RPMI7951 (cell line): Measurements from ENCODE around the gene AMBP. TPM values are rescaled to one million over a fixed set of nuclear protein-coding genes. Genes with fewer than 3 reads are reported as not detected.

Experiments
- DNase-seq: peaks from one replicate; pipeline ENCODE4 v3.0.0-alpha.2; 2012; ENCODE audit warnings: low read depth
- total RNA-seq: library from RNA; depleted of rRNA; stranded (reverse); fragments of >200 nt; shearing (Covaris generic); gene quantifications from 2 replicates; pipeline ENCODE4 v1.2.3, GENCODE V29; 2014

AMBP gene
- total RNA-seq, 1 experiment from 2014 or later, result 0.48 TPM

DNA sequence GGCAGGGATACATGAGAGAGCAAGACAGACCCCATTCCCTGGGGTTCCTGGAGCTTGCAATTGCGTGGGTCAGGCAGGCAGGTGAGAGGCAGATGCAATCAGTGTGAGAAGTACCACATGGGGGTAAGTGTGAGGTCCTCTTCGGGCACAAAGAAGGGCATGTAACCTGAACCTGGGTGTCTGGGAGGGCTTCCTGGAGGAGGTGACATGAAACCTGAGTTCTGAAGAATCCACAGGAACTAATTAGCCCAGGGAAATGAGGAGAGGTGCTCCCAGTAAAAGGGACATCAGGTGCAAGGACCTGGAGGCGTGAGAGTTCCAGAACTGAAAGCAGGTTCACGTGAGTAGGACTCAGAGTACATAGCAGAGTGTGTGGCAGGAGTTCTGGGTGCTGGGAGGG is 2.5 kb downstream of the AMBP start:
- DNase-seq, result no peak

DNA sequence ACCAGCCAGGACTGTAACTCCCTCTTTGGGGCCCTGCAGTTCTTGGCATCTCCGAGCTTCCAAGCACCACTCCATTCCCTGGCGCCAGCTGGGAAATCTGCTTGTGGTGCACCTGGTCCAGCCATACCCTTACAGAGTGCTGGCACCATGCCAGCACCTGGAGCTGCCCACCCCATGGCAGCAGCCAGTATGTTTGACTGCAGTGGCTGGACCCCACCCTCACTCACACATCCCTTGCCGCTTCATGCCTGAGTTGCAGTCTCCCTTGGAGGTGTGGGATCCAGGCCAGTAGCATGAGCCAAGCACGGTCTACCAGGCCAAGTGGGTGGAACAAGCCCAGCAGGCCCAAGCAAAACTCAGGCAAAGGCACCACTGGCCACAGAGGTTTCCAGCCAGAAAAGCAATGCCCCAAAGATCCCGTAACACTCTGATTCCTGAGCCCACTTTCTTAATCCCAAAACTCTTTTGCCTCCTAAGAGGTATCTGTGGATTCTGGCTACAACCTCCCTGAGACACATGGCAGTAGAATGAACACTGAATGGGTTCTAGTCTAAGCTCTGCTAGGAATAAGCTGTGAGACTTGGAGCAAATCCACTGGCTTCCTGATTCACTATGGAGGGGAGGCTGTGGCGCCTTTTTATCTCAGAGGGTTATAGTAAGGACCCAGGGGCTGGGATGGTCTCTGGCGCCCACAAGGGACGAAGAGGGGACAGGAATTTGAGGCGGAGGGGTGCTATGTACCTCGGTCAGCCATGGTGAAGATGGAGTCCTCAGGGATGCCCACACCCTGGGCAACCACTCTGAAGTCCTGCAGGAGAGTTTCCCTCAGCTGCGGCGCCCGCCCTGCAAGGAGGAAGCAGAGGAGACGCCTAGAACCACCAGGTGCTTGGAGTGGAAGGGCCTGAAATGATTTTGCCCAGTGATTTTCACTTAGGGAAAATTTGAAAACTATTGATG is 5.6 kb downstream of the AMBP start:
- no peak for DNase-seq

DNA sequence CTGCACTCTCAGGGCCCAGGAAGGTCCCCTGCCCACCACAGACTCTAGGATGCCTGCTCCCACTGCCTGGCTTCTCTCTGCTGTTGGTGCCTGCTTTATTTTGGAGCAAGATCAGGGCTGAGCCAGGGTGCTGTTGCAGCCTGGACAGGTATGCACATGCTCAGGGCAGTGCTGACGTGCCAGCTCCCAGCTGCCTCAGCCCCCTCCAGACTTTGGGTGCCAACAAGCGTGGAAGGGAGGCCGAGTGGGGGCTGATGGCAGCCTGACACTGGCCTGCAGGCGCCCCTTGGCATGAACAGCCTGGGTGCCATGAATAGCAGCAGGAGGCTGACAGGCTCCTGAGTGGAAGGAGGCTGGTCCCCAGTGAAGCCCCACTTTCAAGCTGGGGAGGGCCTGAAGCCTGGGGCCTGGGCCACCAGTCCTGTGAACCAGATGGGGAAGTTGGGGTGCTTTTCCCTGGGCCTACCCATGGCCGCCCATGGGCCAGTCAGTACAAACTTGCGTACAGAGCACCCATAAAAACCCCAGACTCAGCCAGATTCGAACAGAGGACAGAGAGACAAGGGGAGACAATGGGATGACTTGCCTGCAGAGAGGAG is 6.8 kb downstream of the AMBP start:
- DNase-seq, result no peak

GRCh38 chr9:114070188-114071103 is 7.7 kb downstream of the AMBP start:
- DNase-seq, result no peak

GRCh38 chr9:114069476-114070187 is 8.5 kb downstream of the AMBP start:
- DNase-seq, result no peak

- no peak for DNase-seq
Observed at GRCh38 chr9:114065304-114065703, 12.8 kb downstream of the AMBP start.

DNA sequence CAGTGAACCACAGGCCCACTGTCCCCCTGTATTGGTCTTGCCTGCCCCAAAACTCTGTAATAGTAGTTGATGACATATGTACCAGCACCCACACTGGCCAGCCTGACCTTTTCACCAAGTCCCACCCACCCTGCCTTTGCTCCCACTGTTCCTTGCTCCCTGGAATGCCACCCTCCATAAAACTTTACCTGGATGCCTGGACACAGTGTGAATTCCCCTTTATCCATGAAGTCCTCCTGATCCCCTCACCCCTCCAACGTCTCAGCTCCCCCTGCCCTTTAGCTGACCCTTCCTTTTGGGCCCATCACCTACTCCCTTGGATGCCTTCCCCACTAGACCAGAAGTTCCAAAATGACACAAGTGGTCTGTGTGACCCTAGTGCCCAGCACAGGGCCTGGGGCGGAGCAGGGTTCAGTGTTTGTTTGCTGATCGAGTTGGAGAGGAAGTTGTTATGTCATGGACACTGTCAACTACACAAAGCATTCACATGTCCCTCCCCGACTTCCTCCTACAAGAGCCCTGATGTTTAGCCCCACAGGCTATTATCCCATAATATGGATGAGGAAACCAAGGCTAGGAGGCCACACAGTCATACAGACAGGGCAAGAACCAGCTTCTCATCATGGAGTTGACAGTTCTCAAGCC is 16.1 kb downstream of the AMBP start:
- no peak for DNase-seq

- no peak for DNase-seq
Observed at GRCh38 chr9:114061292-114061691, 16.8 kb downstream of the AMBP start.

- no peak for DNase-seq
Observed at GRCh38 chr9:114060711-114061110, 17.4 kb downstream of the AMBP start.

GRCh38 chr9:114060070-114060469 is 18.0 kb downstream of the AMBP start:
- DNase-seq, result no peak

GRCh38 chr9:114059047-114059803 is 18.9 kb downstream of the AMBP start:
- no peak for DNase-seq

DNA sequence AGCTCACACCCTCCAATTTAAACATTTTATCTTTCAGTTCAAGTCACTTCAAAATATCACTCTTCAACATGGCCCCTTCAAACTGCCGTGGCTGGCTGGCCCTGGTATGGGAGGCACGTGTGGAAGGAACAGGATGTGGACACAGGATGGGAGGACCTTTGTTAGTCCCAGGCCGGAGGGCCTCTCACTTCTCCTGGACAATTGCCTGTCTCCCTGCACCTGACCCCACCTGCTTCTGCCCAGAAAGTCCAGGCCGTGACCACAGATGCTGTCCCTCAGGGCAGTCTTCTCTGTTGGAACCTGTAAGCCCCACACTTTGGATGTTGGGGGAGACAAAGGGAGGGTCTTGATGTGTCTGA is 19.4 kb downstream of the AMBP start:
- no peak for DNase-seq

- DNase-seq, result no peak
Observed at GRCh38 chr9:114057161-114057885, 20.8 kb downstream of the AMBP start.

- no peak for DNase-seq
Observed at GRCh38 chr9:114056527-114056926, 21.6 kb downstream of the AMBP start.

GRCh38 chr9:114055894-114056293 is 22.2 kb downstream of the AMBP start:
- no peak for DNase-seq

GRCh38 chr9:114055061-114055460 is 23.0 kb downstream of the AMBP start:
- no peak for DNase-seq

DNA sequence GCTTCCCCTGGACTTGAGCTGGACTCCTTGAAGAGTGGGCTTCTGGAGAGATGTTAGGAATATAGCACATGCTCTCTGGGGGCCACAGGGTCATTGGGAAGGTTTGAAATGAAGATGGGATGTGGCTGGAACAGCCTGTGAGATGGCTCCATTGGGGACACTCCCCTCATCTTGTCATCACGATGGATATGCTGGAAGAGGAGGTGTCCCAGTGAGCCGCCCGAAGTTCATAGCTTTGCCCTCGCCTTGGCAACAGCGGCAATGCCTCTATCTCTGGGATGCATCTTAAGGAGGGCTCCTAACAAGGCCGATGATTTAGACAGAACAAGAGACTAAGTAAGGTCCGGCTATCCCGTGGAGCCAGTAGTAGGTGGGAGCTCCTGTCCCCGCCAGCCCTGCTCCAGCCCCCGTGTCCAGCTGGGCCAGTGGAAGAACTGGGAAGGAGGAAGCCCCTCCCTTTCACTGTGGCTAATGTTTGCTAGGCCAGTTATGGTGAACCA is 23.9 kb downstream of the AMBP start:
- no peak for DNase-seq

DNA sequence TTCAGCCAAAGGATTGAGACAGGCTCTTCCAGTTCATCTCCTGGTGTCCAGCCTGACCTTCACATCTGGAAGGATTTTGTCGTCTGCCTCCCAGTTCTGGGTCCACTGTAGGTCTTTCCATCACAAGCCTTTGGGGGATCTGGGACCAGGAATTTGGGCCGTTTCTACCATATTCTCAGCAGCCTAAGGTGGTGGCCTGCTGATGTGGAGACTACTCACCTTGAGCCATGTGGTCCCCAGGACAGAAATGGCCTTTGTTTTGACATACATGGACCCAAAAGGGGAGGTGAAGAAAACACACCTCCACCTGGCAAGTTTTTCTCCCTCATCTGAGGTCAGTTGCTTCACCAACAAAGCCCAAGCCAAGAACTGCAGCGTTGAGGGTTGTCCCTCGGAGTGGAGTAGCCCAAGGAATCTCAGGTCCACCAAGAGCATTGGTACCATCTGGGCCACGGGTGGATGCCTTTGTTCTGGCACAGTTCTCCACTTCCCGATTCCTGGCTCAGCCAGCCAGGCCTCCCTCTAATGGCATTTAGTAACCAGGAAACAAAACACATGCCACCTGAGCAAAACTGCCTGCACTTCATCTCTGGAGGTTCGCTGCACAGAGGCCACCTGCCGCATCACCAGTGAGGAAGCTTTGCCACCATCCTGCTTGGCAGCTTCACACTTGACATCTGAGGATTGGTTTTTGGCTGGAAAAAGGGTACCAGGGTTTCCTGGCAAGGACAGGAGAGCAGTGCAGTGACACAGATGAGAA is 24.7 kb downstream of the AMBP start:
- DNase-seq, result no peak

DNA sequence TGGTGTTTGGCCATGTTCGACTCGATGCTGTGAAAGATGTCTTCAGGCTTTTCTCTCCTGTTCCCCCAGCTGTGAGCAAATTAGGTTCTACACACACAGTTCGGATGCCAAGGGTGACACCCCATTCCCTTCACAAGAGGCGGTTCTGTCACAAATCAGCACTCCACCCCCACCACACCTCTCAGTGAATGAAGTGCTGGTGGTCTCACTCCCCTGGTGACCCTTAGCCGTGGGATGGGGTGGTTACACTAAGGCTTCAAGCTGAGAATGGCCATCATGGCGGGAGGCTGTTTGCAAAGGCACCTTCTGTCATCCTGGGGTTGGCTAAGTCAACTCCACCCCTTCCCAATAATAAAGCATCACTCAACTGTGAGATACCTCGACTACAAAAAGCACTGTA is 26.4 kb downstream of the AMBP start:
- DNase-seq, result no peak
